H9 (cell line): ENCODE measurements around the gene HS1BP3. TPM values are rescaled to one million over a fixed set of nuclear protein-coding genes. Genes with fewer than 3 reads are reported as not detected.

Experiments
- DNase-seq: peaks from one replicate; pipeline ENCODE4 v3.0.0-alpha.2; 2017
- H2AFZ ChIP-seq: one replicate; pipeline ENCODE4 v1.6.1; 2013; ENCODE audit warnings: mild to moderate bottlenecking, low read length, control low read depth, moderate library complexity
- H2AK5ac ChIP-seq: 2 replicates; pipeline ENCODE4 v1.6.1; 2013; ENCODE audit warnings: low read length, control low read depth, mixed read lengths; ENCODE audit not compliant: insufficient read length
- H2BK120ac ChIP-seq: one replicate; pipeline ENCODE4 v1.6.1; 2013; ENCODE audit warnings: low read depth, mild to moderate bottlenecking, low read length, control low read depth, inconsistent platforms; ENCODE audit not compliant: poor library complexity, severe bottlenecking
- H2BK12ac ChIP-seq: 2 replicates; pipeline ENCODE4 v1.6.1; 2013; ENCODE audit warnings: low read length, control low read depth, mixed read lengths, low read depth; ENCODE audit not compliant: insufficient read length
- H2BK15ac ChIP-seq: 2 replicates; pipeline ENCODE4 v1.6.1; 2013; ENCODE audit warnings: low read depth, low read length, control low read depth
- H2BK20ac ChIP-seq: one replicate; pipeline ENCODE4 v1.6.1; 2013; ENCODE audit warnings: low read depth, mild to moderate bottlenecking, low read length, control low read depth, inconsistent platforms; ENCODE audit not compliant: poor library complexity, severe bottlenecking
- H2BK5ac ChIP-seq: 2 replicates; pipeline ENCODE4 v1.6.1; 2013; ENCODE audit warnings: low read length, control low read depth, mixed read lengths; ENCODE audit not compliant: insufficient read length
- H3K14ac ChIP-seq: 2 replicates; pipeline ENCODE4 v1.6.1; 2013; ENCODE audit warnings: low read length, control low read depth; ENCODE audit not compliant: insufficient read depth
- H3K18ac ChIP-seq: 2 replicates; pipeline ENCODE4 v1.6.1; 2013; ENCODE audit warnings: low read depth, mild to moderate bottlenecking, mixed read lengths, low read length, control low read depth; ENCODE audit not compliant: insufficient read length
- H3K23ac ChIP-seq: 2 replicates; pipeline ENCODE4 v1.6.1; 2013; ENCODE audit warnings: low read length, control low read depth, mixed read lengths, low read depth; ENCODE audit not compliant: insufficient read length
- H3K23me2 ChIP-seq: 2 replicates; pipeline ENCODE4 v1.6.1; 2013; ENCODE audit warnings: low read depth, mild to moderate bottlenecking, mixed read lengths, low read length, control low read depth; ENCODE audit not compliant: insufficient read length, poor library complexity, severe bottlenecking
- H3K27ac ChIP-seq: 2 replicates; pipeline ENCODE4 v1.5.1; 2013; ENCODE audit warnings: low read length, control low read depth, mixed read lengths, low read depth; ENCODE audit not compliant: insufficient read length
- H3K27me3 ChIP-seq: 2 replicates; pipeline ENCODE4 v1.6.1; 2013; ENCODE audit warnings: low read length, control low read depth, inconsistent platforms; ENCODE audit not compliant: insufficient read depth
- H3K4ac ChIP-seq: 2 replicates; pipeline ENCODE4 v1.6.1; 2013; ENCODE audit warnings: low read depth, mild to moderate bottlenecking, control low read depth, inconsistent platforms, low read length, moderate library complexity
- H3K4me1 ChIP-seq: 2 replicates; pipeline ENCODE4 v1.6.1; 2013; ENCODE audit warnings: low read length, control low read depth, inconsistent platforms; ENCODE audit not compliant: insufficient read depth
- H3K4me2 ChIP-seq: 2 replicates; pipeline ENCODE4 v1.6.1; 2013; ENCODE audit warnings: low read length, control low read depth, mixed read lengths; ENCODE audit not compliant: insufficient read length, insufficient read depth
- H3K56ac ChIP-seq: 2 replicates; pipeline ENCODE4 v1.6.1; 2013; ENCODE audit warnings: low read depth, mild to moderate bottlenecking, mixed read lengths, low read length, control low read depth; ENCODE audit not compliant: insufficient read length
- H3K79me1 ChIP-seq: 2 replicates; pipeline ENCODE4 v1.6.1; 2013; ENCODE audit warnings: low read depth, mild to moderate bottlenecking, moderate library complexity, low read length, control low read depth, inconsistent platforms; ENCODE audit not compliant: insufficient read depth, poor library complexity, severe bottlenecking
- H3K79me2 ChIP-seq: 2 replicates; pipeline ENCODE4 v1.6.1; 2013; ENCODE audit warnings: low read length, control low read depth, inconsistent platforms; ENCODE audit not compliant: insufficient read depth
- H3K9ac ChIP-seq: 2 replicates; pipeline ENCODE4 v1.6.1; 2013; ENCODE audit warnings: low read length, control low read depth, mixed read lengths; ENCODE audit not compliant: insufficient read length; ENCODE audit errors: extremely low read depth
- H3K9me3 ChIP-seq: one replicate; pipeline ENCODE4 v1.6.1; 2013; ENCODE audit warnings: low read depth, low read length, inconsistent platforms; ENCODE audit not compliant: control insufficient read depth
- H3T11ph ChIP-seq: one replicate; pipeline ENCODE4 v1.6.1; 2013; ENCODE audit warnings: mild to moderate bottlenecking, low read length, control low read depth, inconsistent platforms
- H4K20me1 ChIP-seq: one replicate; pipeline ENCODE4 v1.6.1; 2013; ENCODE audit not compliant: control insufficient read depth, insufficient read length, insufficient read depth
- H4K5ac ChIP-seq: 2 replicates; pipeline ENCODE4 v1.6.1; 2013; ENCODE audit warnings: low read depth, mild to moderate bottlenecking, mixed read lengths, low read length, control low read depth; ENCODE audit not compliant: insufficient read length
- H4K8ac ChIP-seq: replicated peaks from 2 replicates; pipeline ENCODE4 v1.6.1; 2013; ENCODE audit warnings: low read length, control low read depth, mixed read lengths, low read depth; ENCODE audit not compliant: insufficient read length
- H4K91ac ChIP-seq: 2 replicates; pipeline ENCODE4 v1.6.1; 2013; ENCODE audit warnings: low read depth, mild to moderate bottlenecking, moderate library complexity, mixed read lengths, low read length, control low read depth; ENCODE audit not compliant: insufficient read length
- H3K27ac Mint-ChIP-seq, 3 experiments: 2 replicates in 2 of 3; 3 replicates in 1 of 3; pipeline ENCODE4 v1.8.0; 2020 to 2021; ENCODE audit warnings: mixed read lengths in 3 of 3, mild to moderate bottlenecking in 1 of 3, moderate library complexity in 1 of 3
- H3K27me3 Mint-ChIP-seq: 2 replicates; pipeline ENCODE4 v1.8.0; 2021; ENCODE audit warnings: low read depth, mild to moderate bottlenecking, moderate library complexity, mixed read lengths
- H3K36me3 Mint-ChIP-seq, 3 experiments: 2 replicates in 2 of 3; 3 replicates in 1 of 3; pipeline ENCODE4 v1.8.0; 2020 to 2021; ENCODE audit warnings: low read depth in 3 of 3, mixed read lengths in 3 of 3; ENCODE audit not compliant: insufficient read depth in 1 of 3
- H3K4me1 Mint-ChIP-seq, 2 experiments: 2 replicates each; pipeline ENCODE4 v1.8.0; 2020; ENCODE audit warnings: mixed read lengths in 2 of 2
- H3K4me3 Mint-ChIP-seq, 2 experiments: 2 replicates in 1 of 2; 3 replicates in 1 of 2; pipeline ENCODE4 v1.8.0; 2020 to 2021; ENCODE audit warnings: mild to moderate bottlenecking in 2 of 2, mixed read lengths in 2 of 2, moderate library complexity in 1 of 2
- H3K9me3 Mint-ChIP-seq, 2 experiments: 2 replicates in 1 of 2; 3 replicates in 1 of 2; pipeline ENCODE4 v1.8.0; 2020; ENCODE audit warnings: mild to moderate bottlenecking in 2 of 2, mixed read lengths in 2 of 2, moderate library complexity in 1 of 2
- CTCF ChIP-seq: fragments of 200-600 bp; sonication (generic); conservative IDR thresholded peaks from 3 replicates; pipeline ENCODE4 v1.8.0; 2021; ENCODE audit warnings: antibody characterized with exemption, mild to moderate bottlenecking
- WGBS: extraction: QIAGEN DNeasy Blood & Tissue Kit; methylation state at CpG from one replicate; pipeline ENCODE4 v1.1.7; 2013; ENCODE audit warnings: missing lambda C conversion rate, low lambda C conversion rate, mixed read lengths; ENCODE audit not compliant: insufficient read length; ENCODE audit errors: extremely low coverage; 5-methylcytosine and 5-hydroxymethylcytosine counted together
- total RNA-seq: library from RNA; stranded (reverse); gene quantifications from 2 replicates; pipeline ENCODE4 v1.2.1, GENCODE V29; 2021

HS1BP3 gene
- total RNA-seq, 1 experiment from 2014 or later: 11.1 TPM

- Histone ChIP-seq H3K4me2 (no peak overlapping the region), H3K9ac (no peak overlapping the region), H3T11ph (no peak overlapping the region), H2BK20ac (no peak overlapping the region), H2BK12ac (no peak overlapping the region), H2BK120ac (no peak overlapping the region), H2AFZ (no peak overlapping the region), H3K4me1 (no peaks in the 10 kb centered on the region), H3K4ac (no peak overlapping the region), H3K56ac (no peak overlapping the region), H3K14ac (no peak overlapping the region), H4K91ac (no peak overlapping the region), H3K79me1 (no peaks in the 10 kb centered on the region), H2BK5ac (no peak overlapping the region), H4K8ac (no peak overlapping the region), H3K18ac (no peak overlapping the region), H3K9me3 (no peaks in the 10 kb centered on the region), H4K5ac (no peak overlapping the region), H3K27ac (no peak overlapping the region), H3K27me3 (peaks cover 57% of the 10 kb centered on the region), H3K23me2 (peaks cover 18% of the 10 kb centered on the region), H2BK15ac (no peak overlapping the region), H3K79me2 (no peaks in the 10 kb centered on the region), H2AK5ac (no peak overlapping the region), H4K20me1 (no peaks in the 10 kb centered on the region), H3K23ac (no peak overlapping the region)
- TF ChIP-seq CTCF: no peak
- H3K36me3 Mint-ChIP-seq: no peaks in the 10 kb centered on the region
- H3K4me1 Mint-ChIP-seq: peaks cover 7 to 33% of the 10 kb centered on the region in 2 experiments
- WGBS: no CpG with 5 or more reads among the region's 7 CpGs
- H3K9me3 Mint-ChIP-seq: peaks cover 0 to 2% of the 10 kb centered on the region in 2 experiments; a peak in 1 of 5 replicates
- H3K27me3 Mint-ChIP-seq: peaks cover 94% of the 10 kb centered on the region
- H3K27ac Mint-ChIP-seq: no peak overlapping the region
- no peak overlapping the region for H3K4me3 Mint-ChIP-seq
- DNase-seq: peak; percentile 25
Observed at GRCh38 chr2:20663196-20664070, 12.5 kb upstream of the HS1BP3 start.
